HAP-1 (cell line): Measurements from ENCODE around the gene CST9L.

ENCODE experiments used
- DNase-seq, 2 experiments: peaks; one replicate each; pipeline ENCODE4 v3.0.0-alpha.2; 2016 to 2020; ENCODE audit warnings: low spot score in 2 of 2
- H3K27me3 ChIP-seq: fragments of 250-450 bp; sonication (Bioruptor Pico); 2 replicates; pipeline ENCODE4 v1.5.1; 2020; ENCODE audit warnings: low read depth, mild to moderate bottlenecking, moderate library complexity
- H3K36me3 ChIP-seq: fragments of 250-450 bp; sonication (Bioruptor Pico); replicated peaks from 2 replicates; pipeline ENCODE4 v1.5.1; 2020; ENCODE audit warnings: mild to moderate bottlenecking
- H3K4me1 ChIP-seq: fragments of 250-450 bp; sonication (Bioruptor Pico); 2 replicates; pipeline ENCODE4 v1.5.1; 2020; ENCODE audit warnings: mild to moderate bottlenecking
- H3K4me3 ChIP-seq: fragments of 250-450 bp; sonication (Bioruptor Pico); 2 replicates; pipeline ENCODE4 v1.5.1; 2020; ENCODE audit warnings: mild to moderate bottlenecking, moderate library complexity
- H3K9me3 ChIP-seq: fragments of 250-450 bp; sonication (Bioruptor Pico); 2 replicates; pipeline ENCODE4 v1.5.1; 2020; ENCODE audit warnings: mild to moderate bottlenecking, moderate library complexity
- in situ Hi-C: fragments of 300-500 bp; cut with MboI; formaldehyde crosslinking; loops from 3 replicates; pipeline ENCODE4 v1.14.3; 2020; ENCODE audit warnings: low sequenced_read_pairs, inconsistent platforms, mixed read lengths

CST9L gene

GRCh38 chr20:23568320-23568970, at the start of gene CST9L:
TSS of gene CST9L (minus strand) at chr20:23568484. CDS start at chr20:23568450, 34 bp downstream.
- no peak for DNase-seq
- in situ Hi-C loops, result no loop called here
- no peaks in the 10 kb centered on the region for H3K4me1 ChIP-seq
- no peak within 1 kb of the TSS for H3K4me3 ChIP-seq
- no peaks in the 10 kb centered on the region for H3K27me3 ChIP-seq
- H3K9me3 ChIP-seq, result no peaks in the 10 kb centered on the region; the same call in 1 of the 2 replicates
- no peaks in the 10 kb centered on the region for H3K36me3 ChIP-seq

GRCh38 chr20:23614163-23614562, 45.9 kb upstream of the CST9L start:
- DNase-seq, result no peak
- H3K36me3 ChIP-seq, result no peaks in the 10 kb centered on the region
- H3K9me3 ChIP-seq, result no peaks in the 10 kb centered on the region
- in situ Hi-C loops, result loop anchor here (5.0 kb wide), 1 partner anchor 172 kb away; no protein-coding TSS in a partner anchor
- H3K4me3 ChIP-seq, result no peak overlapping the region
- H3K27me3 ChIP-seq, result no peaks in the 10 kb centered on the region
- H3K4me1 ChIP-seq, result no peaks in the 10 kb centered on the region

GRCh38 chr20:23613676-23614075, 45.4 kb upstream of the CST9L start:
- DNase-seq, result no peak
- H3K4me3 ChIP-seq, result no peak overlapping the region
- no peaks in the 10 kb centered on the region for H3K36me3 ChIP-seq
- no peaks in the 10 kb centered on the region for H3K9me3 ChIP-seq
- H3K4me1 ChIP-seq, result no peaks in the 10 kb centered on the region
- H3K27me3 ChIP-seq, result no peaks in the 10 kb centered on the region
- in situ Hi-C loops, result loop anchor here (5.0 kb wide), 1 partner anchor 171 kb away; no protein-coding TSS in a partner anchor

GRCh38 chr20:23612396-23612795, 44.1 kb upstream of the CST9L start:
- no peak overlapping the region for H3K4me3 ChIP-seq
- in situ Hi-C loops, result loop anchor here (5.0 kb wide), 1 partner anchor 170 kb away; no protein-coding TSS in a partner anchor

GRCh38 chr20:23609486-23610109, 41.3 kb upstream of the CST9L start:
- DNase-seq, result no peak
- in situ Hi-C loops, result loop anchor here (5.0 kb wide), 1 partner anchor 167 kb away; no protein-coding TSS in a partner anchor
- H3K4me3 ChIP-seq, result no peak overlapping the region
- no peaks in the 10 kb centered on the region for H3K36me3 ChIP-seq
- no peaks in the 10 kb centered on the region for H3K9me3 ChIP-seq
- no peaks in the 10 kb centered on the region; the same call in 1 of the 2 replicates for H3K4me1 ChIP-seq
- H3K27me3 ChIP-seq, result no peaks in the 10 kb centered on the region

More at GRCh38 chr20:23612396-23612795, 44.1 kb upstream of the CST9L start:
- no peak for DNase-seq
- Histone ChIP-seq H3K36me3 (no peaks in the 10 kb centered on the region), H3K9me3 (no peaks in the 10 kb centered on the region), H3K4me1 (no peaks in the 10 kb centered on the region), H3K27me3 (no peaks in the 10 kb centered on the region)

- no peaks in the 10 kb centered on the region for H3K27me3 ChIP-seq
- H3K9me3 ChIP-seq, result no peaks in the 10 kb centered on the region
- in situ Hi-C loops, result no loop called here
- no peak overlapping the region for H3K4me3 ChIP-seq
- H3K36me3 ChIP-seq, result no peaks in the 10 kb centered on the region
- no peaks in the 10 kb centered on the region; the same call in 1 of the 2 replicates for H3K4me1 ChIP-seq
- no peak for DNase-seq
Measured at GRCh38 chr20:23608251-23608846, 40.1 kb upstream of the CST9L start.

- in situ Hi-C loops, result no loop called here
- Histone ChIP-seq H3K9me3 (no peaks in the 10 kb centered on the region), H3K4me3 (no peak overlapping the region), H3K27me3 (no peaks in the 10 kb centered on the region), H3K36me3 (no peaks in the 10 kb centered on the region), H3K4me1 (no peaks in the 10 kb centered on the region; the same call in 1 of the 2 replicates)
- DNase-seq, result no peak
Measured at GRCh38 chr20:23607497-23608245, 39.4 kb upstream of the CST9L start.

- Histone ChIP-seq H3K9me3 (no peaks in the 10 kb centered on the region), H3K27me3 (no peaks in the 10 kb centered on the region), H3K4me3 (no peak overlapping the region), H3K4me1 (no peaks in the 10 kb centered on the region; the same call in 1 of the 2 replicates), H3K36me3 (no peaks in the 10 kb centered on the region)
- in situ Hi-C loops, result no loop called here
- peak; percentile 67 to 91 for DNase-seq
Measured at GRCh38 chr20:23606652-23607049, 38.4 kb upstream of the CST9L start.

- no peaks in the 10 kb centered on the region for H3K36me3 ChIP-seq
- in situ Hi-C loops, result no loop called here
- DNase-seq, result no peak
- H3K9me3 ChIP-seq, result no peaks in the 10 kb centered on the region
- H3K4me1 ChIP-seq, result no peaks in the 10 kb centered on the region; the same call in 1 of the 2 replicates
- no peak within 1 kb of the TSS for H3K4me3 ChIP-seq
- H3K27me3 ChIP-seq, result no peaks in the 10 kb centered on the region
Measured at GRCh38 chr20:23605867-23606651, 37.8 kb upstream of the CST9L start, which contains the start of gene CST9. TSS of gene CST9 (minus strand) at chr20:23605917. CDS start at chr20:23605864, 53 bp downstream.

GRCh38 chr20:23604306-23604705, 36.0 kb upstream of the CST9L start:
- no peak for DNase-seq
- Histone ChIP-seq H3K27me3 (no peaks in the 10 kb centered on the region), H3K4me1 (no peaks in the 10 kb centered on the region; the same call in 1 of the 2 replicates), H3K4me3 (no peak overlapping the region), H3K36me3 (no peaks in the 10 kb centered on the region), H3K9me3 (no peaks in the 10 kb centered on the region)
- in situ Hi-C loops, result no loop called here

- in situ Hi-C loops, result no loop called here
- Histone ChIP-seq H3K36me3 (no peaks in the 10 kb centered on the region), H3K9me3 (no peaks in the 10 kb centered on the region), H3K4me1 (no peaks in the 10 kb centered on the region; the same call in 1 of the 2 replicates), H3K27me3 (no peaks in the 10 kb centered on the region), H3K4me3 (no peak overlapping the region)
- DNase-seq, result no peak
Measured at GRCh38 chr20:23603321-23603720, 35.0 kb upstream of the CST9L start.

- in situ Hi-C loops, result no loop called here
Measured at GRCh38 chr20:23602699-23603098, 34.4 kb upstream of the CST9L start.

GRCh38 chr20:23602241-23602640, 34.0 kb upstream of the CST9L start:
- DNase-seq, result no peak
- peaks cover under 1% of the 10 kb centered on the region; the same call in 1 of the 2 replicates for H3K4me1 ChIP-seq
- no peaks in the 10 kb centered on the region for H3K9me3 ChIP-seq
- in situ Hi-C loops, result no loop called here
- no peaks in the 10 kb centered on the region for H3K36me3 ChIP-seq
- H3K4me3 ChIP-seq, result no peak overlapping the region
- H3K27me3 ChIP-seq, result no peaks in the 10 kb centered on the region

More at GRCh38 chr20:23602699-23603098, 34.4 kb upstream of the CST9L start:
- Histone ChIP-seq H3K27me3 (no peaks in the 10 kb centered on the region), H3K36me3 (no peaks in the 10 kb centered on the region), H3K4me1 (no peaks in the 10 kb centered on the region; the same call in 1 of the 2 replicates), H3K4me3 (no peak overlapping the region), H3K9me3 (no peaks in the 10 kb centered on the region)
- DNase-seq, result no peak
